ENCODE measurements around the gene PCDHA13.
"Not testable (repeated sequence)": the region's sequence is repeated elsewhere in the genome, so short reads cannot be mapped to it uniquely, and the experiment has no call there.

The PCDHA13 gene

DNA sequence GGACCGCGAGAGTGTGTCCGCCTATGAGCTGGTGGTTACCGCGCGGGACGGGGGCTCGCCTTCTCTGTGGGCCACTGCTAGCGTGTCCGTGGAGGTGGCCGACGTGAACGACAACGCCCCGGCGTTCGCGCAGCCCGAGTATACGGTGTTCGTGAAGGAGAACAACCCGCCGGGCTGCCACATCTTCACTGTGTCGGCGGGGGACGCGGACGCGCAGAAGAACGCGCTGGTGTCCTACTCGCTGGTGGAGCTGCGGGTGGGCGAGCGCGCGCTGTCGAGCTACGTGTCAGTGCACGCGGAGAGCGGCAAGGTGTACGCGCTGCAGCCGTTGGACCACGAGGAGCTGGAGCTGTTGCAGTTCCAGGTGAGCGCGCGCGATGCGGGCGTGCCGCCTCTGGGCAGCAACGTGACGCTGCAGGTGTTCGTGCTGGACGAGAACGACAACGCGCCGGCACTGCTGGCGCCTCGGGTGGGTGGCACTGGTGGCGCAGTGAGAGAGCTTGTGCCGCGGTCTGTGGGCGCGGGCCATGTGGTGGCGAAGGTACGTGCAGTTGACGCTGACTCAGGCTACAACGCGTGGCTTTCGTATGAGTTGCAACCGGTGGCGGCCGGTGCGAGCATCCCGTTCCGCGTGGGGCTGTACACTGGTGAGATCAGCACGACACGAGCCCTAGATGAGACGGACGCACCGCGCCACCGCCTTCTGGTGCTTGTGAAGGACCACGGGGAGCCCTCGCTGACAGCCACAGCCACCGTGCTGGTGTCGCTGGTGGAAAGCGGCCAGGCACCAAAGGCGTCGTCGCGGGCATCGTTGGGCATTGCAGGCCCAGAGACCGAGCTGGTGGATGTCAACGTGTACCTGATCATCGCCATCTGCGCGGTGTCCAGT, 46.1 kb upstream of the PCDHA13 start:
- no peaks in the 10 kb centered on the region for H3K79me2 ChIP-seq (ENCODE audit: insufficient read depth, low read length)
- H3K27me3 ChIP-seq (ENCODE audit: insufficient read depth, low read length, poor library complexity) = no peaks in the 10 kb centered on the region
- no peak overlapping the region for H3K4me3 ChIP-seq (ENCODE audit: low read depth in 1 of 2, low read length in 2 of 2)
- no peaks in the 10 kb centered on the region for H3K9me3 ChIP-seq (ENCODE audit: insufficient read depth, low read length, severe bottlenecking)
- H3K9ac ChIP-seq (ENCODE audit: low read depth, low read length) = no peak overlapping the region
- no peaks in the 10 kb centered on the region for H3K4me1 ChIP-seq (ENCODE audit: insufficient read depth, low read length)
- DNase-seq (no peak), ATAC-seq (ENCODE audit: insufficient read depth, low read depth) (no peak)
- TF ChIP-seq EZH2 (IDR thresholded peaks at IDR 0.05; ENCODE audit: borderline replicate concordance, low read depth, low read length, severe bottlenecking) (no peak), CTCF (IDR thresholded peaks at IDR 0.05; ENCODE audit: borderline replicate concordance, extremely low read depth, low read length, poor library complexity, severe bottlenecking) (no peak)
- H4K20me1 ChIP-seq (ENCODE audit: insufficient read depth, low read length) = no peaks in the 10 kb centered on the region
- H3K27ac ChIP-seq (ENCODE audit: low read length) = no peak overlapping the region
- no peak overlapping the region for H2AFZ ChIP-seq (ENCODE audit: low read depth, low read length)
- no peaks in the 10 kb centered on the region for H3K36me3 ChIP-seq (ENCODE audit: insufficient read depth, low read length)
- no peak overlapping the region for H3K4me2 ChIP-seq (ENCODE audit: insufficient read depth, low read length)

GRCh38 chr5:140840978-140841962, 40.7 kb upstream of the PCDHA13 start, which contains the start of gene PCDHA8:
TSS of gene PCDHA8 (plus strand) at chr5:140841187. CDS start at chr5:140841322, 135 bp downstream.
- H3K4me3 ChIP-seq (ENCODE audit: low read depth in 1 of 2, low read length in 2 of 2) = no peak within 1 kb of the TSS
- H3K27me3 ChIP-seq (ENCODE audit: insufficient read depth, low read length, poor library complexity) = no peaks in the 10 kb centered on the region
- ATAC-seq (ENCODE audit: insufficient read depth, low read depth) (no peak), DNase-seq (no peak)
- no peaks in the 10 kb centered on the region for H3K79me2 ChIP-seq (ENCODE audit: insufficient read depth, low read length)
- H3K27ac ChIP-seq (ENCODE audit: low read length) = no peak within 1 kb of the TSS
- no peak within 1 kb of the TSS for H3K9ac ChIP-seq (ENCODE audit: low read depth, low read length)
- no peak within 1 kb of the TSS for H3K4me2 ChIP-seq (ENCODE audit: insufficient read depth, low read length)
- TF ChIP-seq EZH2 (IDR thresholded peaks at IDR 0.05; ENCODE audit: borderline replicate concordance, low read depth, low read length, severe bottlenecking) = no peak
- TF ChIP-seq CTCF (IDR thresholded peaks at IDR 0.05; ENCODE audit: borderline replicate concordance, extremely low read depth, low read length, poor library complexity, severe bottlenecking) = peak; percentile 58
- H2AFZ ChIP-seq (ENCODE audit: low read depth, low read length) = no peak within 1 kb of the TSS
- H3K4me1 ChIP-seq (ENCODE audit: insufficient read depth, low read length) = no peaks in the 10 kb centered on the region
- no peaks in the 10 kb centered on the region for H3K9me3 ChIP-seq (ENCODE audit: insufficient read depth, low read length, severe bottlenecking)
- no peaks in the 10 kb centered on the region for H4K20me1 ChIP-seq (ENCODE audit: insufficient read depth, low read length)
- H3K36me3 ChIP-seq (ENCODE audit: insufficient read depth, low read length) = no peaks in the 10 kb centered on the region

GRCh38 chr5:140842798-140843733, 38.9 kb upstream of the PCDHA13 start:
- Histone ChIP-seq H3K27me3 (ENCODE audit: insufficient read depth, low read length, poor library complexity) (no peaks in the 10 kb centered on the region), H3K4me3 (ENCODE audit: low read depth in 1 of 2, low read length in 2 of 2) (no peak overlapping the region), H4K20me1 (ENCODE audit: insufficient read depth, low read length) (no peaks in the 10 kb centered on the region), H3K79me2 (ENCODE audit: insufficient read depth, low read length) (no peaks in the 10 kb centered on the region), H3K4me1 (ENCODE audit: insufficient read depth, low read length) (no peaks in the 10 kb centered on the region), H2AFZ (ENCODE audit: low read depth, low read length) (no peak overlapping the region), H3K4me2 (ENCODE audit: insufficient read depth, low read length) (no peak overlapping the region), H3K9ac (ENCODE audit: low read depth, low read length) (no peak overlapping the region), H3K27ac (ENCODE audit: low read length) (no peak overlapping the region), H3K9me3 (ENCODE audit: insufficient read depth, low read length, severe bottlenecking) (no peaks in the 10 kb centered on the region), H3K36me3 (ENCODE audit: insufficient read depth, low read length) (no peaks in the 10 kb centered on the region)
- TF ChIP-seq EZH2 (IDR thresholded peaks at IDR 0.05; ENCODE audit: borderline replicate concordance, low read depth, low read length, severe bottlenecking) = no peak
- no peak for TF ChIP-seq CTCF (IDR thresholded peaks at IDR 0.05; ENCODE audit: borderline replicate concordance, extremely low read depth, low read length, poor library complexity, severe bottlenecking)
- DNase-seq = no peak
- no peak for ATAC-seq (ENCODE audit: insufficient read depth, low read depth)

DNA sequence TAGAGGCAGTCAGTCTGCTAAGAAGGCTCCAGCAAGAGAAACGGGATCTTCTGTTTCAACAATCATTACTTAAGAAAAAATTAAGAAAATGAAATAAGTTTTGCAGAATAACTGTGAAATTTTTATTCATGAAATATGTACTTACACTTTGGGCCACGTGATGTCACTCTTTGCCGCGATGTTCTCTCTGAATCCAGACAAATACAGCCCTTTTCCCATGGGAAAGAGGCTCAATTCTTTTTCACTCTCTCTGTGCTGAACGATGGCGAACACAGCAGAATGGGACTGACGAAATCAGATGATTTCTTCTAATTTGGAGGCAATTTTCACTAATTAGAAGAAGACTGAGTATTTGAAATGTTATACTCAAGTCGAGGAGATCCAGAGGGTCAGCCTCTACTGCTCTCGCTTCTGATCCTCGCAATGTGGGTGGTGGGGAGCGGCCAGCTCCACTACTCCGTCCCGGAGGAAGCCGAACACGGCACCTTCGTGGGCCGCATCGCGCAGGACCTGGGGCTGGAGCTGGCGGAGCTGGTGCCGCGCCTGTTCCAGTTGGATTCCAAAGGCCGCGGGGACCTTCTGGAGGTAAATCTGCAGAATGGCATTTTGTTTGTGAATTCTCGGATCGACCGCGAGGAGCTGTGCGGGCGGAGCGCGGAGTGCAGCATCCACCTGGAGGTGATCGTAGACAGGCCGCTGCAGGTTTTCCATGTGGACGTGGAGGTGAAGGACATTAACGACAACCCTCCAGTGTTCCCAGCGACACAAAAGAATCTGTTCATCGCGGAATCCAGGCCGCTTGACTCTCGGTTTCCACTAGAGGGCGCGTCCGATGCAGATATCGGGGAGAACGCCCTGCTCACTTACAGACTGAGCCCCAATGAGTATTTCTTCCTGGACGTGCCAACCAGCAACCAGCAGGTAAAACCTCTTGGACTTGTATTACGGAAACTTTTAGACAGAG, 33.5 kb upstream of the PCDHA13 start, which contains the start of gene PCDHA9:
PCDHA9 (plus strand) TSS at position 244 of the 964 bp plus-strand sequence; CDS start at position 358, 114 bp downstream.
- not testable (repeated sequence) for H3K9me3 ChIP-seq (ENCODE audit: insufficient read depth, low read length, severe bottlenecking); H3K4me1 ChIP-seq (ENCODE audit: insufficient read depth, low read length); H3K27me3 ChIP-seq (ENCODE audit: insufficient read depth, low read length, poor library complexity); DNase-seq; H3K27ac ChIP-seq (ENCODE audit: low read length); H3K36me3 ChIP-seq (ENCODE audit: insufficient read depth, low read length); H3K4me3 ChIP-seq (ENCODE audit: low read depth in 1 of 2, low read length in 2 of 2); H4K20me1 ChIP-seq (ENCODE audit: insufficient read depth, low read length); H3K9ac ChIP-seq (ENCODE audit: low read depth, low read length); H2AFZ ChIP-seq (ENCODE audit: low read depth, low read length); H3K79me2 ChIP-seq (ENCODE audit: insufficient read depth, low read length); H3K4me2 ChIP-seq (ENCODE audit: insufficient read depth, low read length); ATAC-seq (ENCODE audit: insufficient read depth, low read depth)
